ENCODE data around the gene MRPS18A. TPM values are rescaled to one million over a fixed set of nuclear protein-coding genes. Genes with fewer than 3 reads are reported as not detected.
A peak's percentile ranks its signal among the peaks of the same experiment; 100 is the strongest.

Gene MRPS18A
- total and polyA plus RNA-seq, 9 of the 15 experiments (the other 6 are each of a cell fraction or from before 2014, with no cell fraction given), result 87.5 to 243 (median 125) TPM

DNA sequence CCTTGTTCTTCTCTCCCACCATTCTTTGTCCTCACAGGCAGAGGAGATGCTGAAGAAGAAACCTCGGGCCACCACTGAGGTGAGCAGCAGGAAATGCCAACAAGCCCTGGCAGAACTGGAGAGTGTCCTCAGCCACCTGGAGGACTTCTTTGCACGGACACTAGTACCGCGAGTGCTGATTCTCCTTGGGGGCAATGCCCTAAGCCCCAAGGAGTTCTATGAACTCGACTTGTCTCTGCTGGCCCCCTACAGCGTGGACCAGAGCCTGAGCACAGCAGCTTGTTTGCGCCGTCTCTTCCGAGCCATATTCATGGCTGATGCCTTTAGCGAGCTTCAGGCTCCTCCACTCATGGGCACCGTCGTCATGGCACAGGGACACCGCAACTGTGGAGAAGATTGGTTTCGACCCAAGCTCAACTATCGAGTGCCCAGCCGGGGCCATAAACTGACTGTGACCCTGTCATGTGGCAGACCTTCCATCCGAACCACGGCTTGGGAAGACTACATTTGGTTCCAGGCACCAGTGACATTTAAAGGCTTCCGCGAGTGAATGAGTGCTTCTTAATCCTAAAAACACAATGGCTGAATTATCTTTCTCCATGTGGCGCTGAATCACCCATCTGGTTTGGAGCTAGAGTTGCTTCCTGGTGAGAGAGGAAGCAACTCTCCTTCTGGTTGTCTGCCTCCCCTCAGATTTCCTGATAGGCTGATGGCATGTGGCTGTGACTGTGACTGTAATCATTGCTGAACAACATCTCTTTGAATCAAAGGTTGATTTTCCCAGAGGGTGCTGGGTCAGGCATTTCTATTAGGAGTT lies 47.4 kb downstream of the MRPS18A start (continued):
- TF ChIP-seq, protein P1, sequence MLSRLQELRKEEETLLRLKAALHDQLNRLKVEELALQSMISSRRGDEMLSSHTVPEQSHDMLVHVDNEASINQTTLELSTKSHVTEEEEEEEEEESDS (CRISPR knock-in tag; IDR thresholded peaks at IDR 0.05), result no peak
- TF ChIP-seq, protein P2, sequence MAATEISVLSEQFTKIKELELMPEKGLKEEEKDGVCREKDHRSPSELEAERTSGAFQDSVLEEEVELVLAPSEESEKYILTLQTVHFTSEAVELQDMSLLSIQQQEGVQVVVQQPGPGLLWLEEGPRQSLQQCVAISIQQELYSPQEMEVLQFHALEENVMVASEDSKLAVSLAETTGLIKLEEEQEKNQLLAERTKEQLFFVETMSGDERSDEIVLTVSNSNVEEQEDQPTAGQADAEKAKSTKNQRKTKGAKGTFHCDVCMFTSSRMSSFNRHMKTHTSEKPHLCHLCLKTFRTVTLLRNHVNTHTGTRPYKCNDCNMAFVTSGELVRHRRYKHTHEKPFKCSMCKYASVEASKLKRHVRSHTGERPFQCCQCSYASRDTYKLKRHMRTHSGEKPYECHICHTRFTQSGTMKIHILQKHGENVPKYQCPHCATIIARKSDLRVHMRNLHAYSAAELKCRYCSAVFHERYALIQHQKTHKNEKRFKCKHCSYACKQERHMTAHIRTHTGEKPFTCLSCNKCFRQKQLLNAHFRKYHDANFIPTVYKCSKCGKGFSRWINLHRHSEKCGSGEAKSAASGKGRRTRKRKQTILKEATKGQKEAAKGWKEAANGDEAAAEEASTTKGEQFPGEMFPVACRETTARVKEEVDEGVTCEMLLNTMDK (IDR thresholded peaks at IDR 0.05; ENCODE audit: borderline replicate concordance, insufficient read depth, low read depth, low read length, poor library complexity, severe bottlenecking), result no peak
- TF ChIP-seq ZNF384 (IDR thresholded peaks at IDR 0.05; ENCODE audit: low read depth, low read length) (no peak), ZNF584 (CRISPR knock-in tag; IDR thresholded peaks at IDR 0.05; ENCODE audit: low read depth) (peak; percentile 79), JUND (IDR thresholded peaks at IDR 0.05; ENCODE audit: borderline replicate concordance, low read depth, low read length) (peak; percentile 91), JUND (tag; IDR thresholded peaks at IDR 0.05; ENCODE audit: borderline replicate concordance, low read depth, low read length) (peak; percentile 53; the same call in 1 of the 3 replicates), SRSF1 (IDR thresholded peaks at IDR 0.05; ENCODE audit: low read depth, low read length) (no peak), ZFPM2 (CRISPR knock-in tag; IDR thresholded peaks at IDR 0.05) (0 out of 2 replicates have a peak, but pooled peaks have one; percentile 65), HCFC1 (IDR thresholded peaks at IDR 0.05; ENCODE audit: low read depth, low read length) (no peak), PHF21A (IDR thresholded peaks at IDR 0.05; ENCODE audit: borderline replicate concordance, low read depth) (no peak), ZNF263 (CRISPR knock-in tag; IDR thresholded peaks at IDR 0.05; ENCODE audit: borderline replicate concordance) (no peak)
- TF ChIP-seq, protein P3, sequence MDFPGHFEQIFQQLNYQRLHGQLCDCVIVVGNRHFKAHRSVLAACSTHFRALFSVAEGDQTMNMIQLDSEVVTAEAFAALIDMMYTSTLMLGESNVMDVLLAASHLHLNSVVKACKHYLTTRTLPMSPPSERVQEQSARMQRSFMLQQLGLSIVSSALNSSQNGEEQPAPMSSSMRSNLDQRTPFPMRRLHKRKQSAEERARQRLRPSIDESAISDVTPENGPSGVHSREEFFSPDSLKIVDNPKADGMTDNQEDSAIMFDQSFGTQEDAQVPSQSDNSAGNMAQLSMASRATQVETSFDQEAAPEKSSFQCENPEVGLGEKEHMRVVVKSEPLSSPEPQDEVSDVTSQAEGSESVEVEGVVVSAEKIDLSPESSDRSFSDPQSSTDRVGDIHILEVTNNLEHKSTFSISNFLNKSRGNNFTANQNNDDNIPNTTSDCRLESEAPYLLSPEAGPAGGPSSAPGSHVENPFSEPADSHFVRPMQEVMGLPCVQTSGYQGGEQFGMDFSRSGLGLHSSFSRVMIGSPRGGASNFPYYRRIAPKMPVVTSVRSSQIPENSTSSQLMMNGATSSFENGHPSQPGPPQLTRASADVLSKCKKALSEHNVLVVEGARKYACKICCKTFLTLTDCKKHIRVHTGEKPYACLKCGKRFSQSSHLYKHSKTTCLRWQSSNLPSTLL (IDR thresholded peaks at IDR 0.05), result no peak
- TF ChIP-seq, protein P4, sequence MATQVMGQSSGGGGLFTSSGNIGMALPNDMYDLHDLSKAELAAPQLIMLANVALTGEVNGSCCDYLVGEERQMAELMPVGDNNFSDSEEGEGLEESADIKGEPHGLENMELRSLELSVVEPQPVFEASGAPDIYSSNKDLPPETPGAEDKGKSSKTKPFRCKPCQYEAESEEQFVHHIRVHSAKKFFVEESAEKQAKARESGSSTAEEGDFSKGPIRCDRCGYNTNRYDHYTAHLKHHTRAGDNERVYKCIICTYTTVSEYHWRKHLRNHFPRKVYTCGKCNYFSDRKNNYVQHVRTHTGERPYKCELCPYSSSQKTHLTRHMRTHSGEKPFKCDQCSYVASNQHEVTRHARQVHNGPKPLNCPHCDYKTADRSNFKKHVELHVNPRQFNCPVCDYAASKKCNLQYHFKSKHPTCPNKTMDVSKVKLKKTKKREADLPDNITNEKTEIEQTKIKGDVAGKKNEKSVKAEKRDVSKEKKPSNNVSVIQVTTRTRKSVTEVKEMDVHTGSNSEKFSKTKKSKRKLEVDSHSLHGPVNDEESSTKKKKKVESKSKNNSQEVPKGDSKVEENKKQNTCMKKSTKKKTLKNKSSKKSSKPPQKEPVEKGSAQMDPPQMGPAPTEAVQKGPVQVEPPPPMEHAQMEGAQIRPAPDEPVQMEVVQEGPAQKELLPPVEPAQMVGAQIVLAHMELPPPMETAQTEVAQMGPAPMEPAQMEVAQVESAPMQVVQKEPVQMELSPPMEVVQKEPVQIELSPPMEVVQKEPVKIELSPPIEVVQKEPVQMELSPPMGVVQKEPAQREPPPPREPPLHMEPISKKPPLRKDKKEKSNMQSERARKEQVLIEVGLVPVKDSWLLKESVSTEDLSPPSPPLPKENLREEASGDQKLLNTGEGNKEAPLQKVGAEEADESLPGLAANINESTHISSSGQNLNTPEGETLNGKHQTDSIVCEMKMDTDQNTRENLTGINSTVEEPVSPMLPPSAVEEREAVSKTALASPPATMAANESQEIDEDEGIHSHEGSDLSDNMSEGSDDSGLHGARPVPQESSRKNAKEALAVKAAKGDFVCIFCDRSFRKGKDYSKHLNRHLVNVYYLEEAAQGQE (IDR thresholded peaks at IDR 0.05; ENCODE audit: borderline replicate concordance), result 0 out of 2 replicates have a peak, but pooled peaks have one; percentile 8
- TF ChIP-seq, protein P4 (CRISPR knock-in tag; IDR thresholded peaks at IDR 0.05; ENCODE audit: low read depth), result no peak
